HG02763 (cell line): ENCODE results near the gene SLC5A1.

Source experiments
- ATAC-seq: cut with Tn5 transposase; IDR thresholded peaks from one replicate; pipeline ENCODE4 v1.9.1; 2021; ENCODE audit warnings: mild to moderate bottlenecking, moderate library complexity; ENCODE audit not compliant: unreplicated experiment

The SLC5A1 gene

GRCh38 chr22:32050678-32051515 is 7.8 kb downstream of the SLC5A1 start:
- ATAC-seq: no peak

DNA sequence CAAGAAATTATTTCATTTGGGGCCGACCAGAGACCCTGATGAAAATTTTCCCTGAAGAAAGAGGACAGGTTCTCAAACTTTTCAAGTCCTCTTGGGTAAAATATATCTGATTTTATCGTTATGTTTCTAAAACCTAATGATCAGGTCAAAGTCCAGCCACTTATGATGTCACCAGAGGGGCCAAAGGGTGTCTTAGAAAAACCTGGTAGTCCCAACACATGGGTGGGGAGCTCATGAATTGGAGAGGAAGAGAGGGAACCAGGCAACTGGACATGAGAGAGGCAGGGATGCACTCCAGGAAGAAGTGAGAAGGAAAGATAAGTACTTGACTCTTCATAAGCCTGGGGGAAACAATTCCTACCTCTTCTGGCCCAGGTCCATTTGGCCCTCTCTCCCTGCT is 9.2 kb downstream of the SLC5A1 start:
- no peak for ATAC-seq

DNA sequence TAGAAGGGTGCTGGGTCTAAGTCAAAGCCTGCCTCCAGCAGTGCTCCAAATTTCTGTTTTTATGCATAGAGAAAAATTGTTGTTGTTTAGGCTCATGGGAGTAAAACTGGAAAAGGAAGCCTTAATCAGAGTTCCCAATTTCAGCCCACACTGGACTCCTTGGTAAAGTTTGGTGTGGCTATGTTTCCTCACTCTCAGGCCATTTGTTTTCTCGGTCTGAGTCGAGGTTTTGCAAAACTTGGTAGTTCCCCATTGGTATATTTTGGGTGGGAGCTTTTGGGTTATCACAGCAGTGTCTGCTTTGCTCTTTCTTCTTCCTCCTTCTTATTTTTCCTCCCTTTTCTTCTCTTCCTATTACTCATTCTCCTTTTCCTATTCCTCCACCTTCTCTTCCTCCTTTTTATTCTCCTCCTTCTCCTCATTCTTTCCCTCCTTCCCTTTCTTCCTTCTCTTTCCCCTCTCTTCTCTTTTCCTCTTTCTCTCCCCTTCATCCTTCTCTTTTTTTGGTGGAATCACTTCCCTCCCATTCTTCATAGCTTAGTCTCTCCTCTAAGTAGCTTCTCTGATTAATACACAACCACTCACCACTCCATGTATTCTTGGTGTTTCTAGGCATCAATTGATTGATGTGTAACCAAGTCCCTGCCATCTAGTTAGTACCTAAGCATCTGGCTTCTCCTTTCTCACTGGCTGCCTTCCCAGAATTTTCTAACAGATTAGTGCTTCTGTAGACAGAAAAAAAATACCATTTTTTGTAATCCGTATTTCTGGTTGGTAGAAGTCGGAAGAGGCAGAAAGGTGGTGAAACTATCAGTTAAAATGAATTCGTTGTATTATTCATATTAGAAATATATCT is 10.1 kb downstream of the SLC5A1 start:
- ATAC-seq: no peak

DNA sequence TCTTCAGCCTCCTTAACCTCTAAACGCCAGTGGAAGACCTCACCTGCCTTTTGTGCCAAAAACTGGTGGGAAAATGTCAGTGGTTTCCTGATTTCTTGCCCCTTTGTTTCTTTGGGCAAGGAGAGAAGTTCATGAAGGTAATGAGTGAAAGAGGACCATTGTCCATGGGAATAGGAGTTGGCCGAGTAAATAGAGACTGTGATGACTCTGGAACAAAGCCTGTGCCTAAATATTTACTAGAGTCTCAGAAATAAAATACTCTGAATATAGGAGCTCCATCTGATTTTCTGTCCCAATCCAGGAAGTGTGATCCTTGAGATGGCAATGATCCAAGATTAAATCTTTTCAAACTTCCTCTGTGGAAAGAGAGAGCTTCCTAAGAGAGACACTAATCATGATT is 12.0 kb downstream of the SLC5A1 start:
- no peak for ATAC-seq

- no peak for ATAC-seq
Measured at GRCh38 chr22:32058656-32059260, 15.7 kb downstream of the SLC5A1 start.

DNA sequence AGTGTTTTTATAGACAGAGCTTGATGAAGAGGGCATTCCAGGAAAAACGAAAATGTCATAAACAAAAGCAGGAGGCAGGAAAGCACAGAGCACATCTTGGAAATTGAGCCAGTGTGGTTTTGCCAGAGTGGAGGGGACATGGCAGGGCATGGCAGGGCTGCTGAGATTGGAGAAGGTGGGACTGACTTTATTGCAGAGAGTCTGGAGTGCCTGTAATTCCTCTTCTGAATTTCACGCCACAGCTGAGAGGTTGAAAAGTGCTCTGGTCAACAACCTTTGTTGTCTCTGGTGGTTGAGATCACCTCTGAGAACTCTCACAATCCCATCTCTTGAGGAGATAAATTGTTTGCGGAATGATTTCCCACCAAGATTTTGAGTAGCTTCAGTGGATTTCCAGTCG is 16.4 kb downstream of the SLC5A1 start:
- no peak for ATAC-seq

GRCh38 chr22:32063701-32064100 is 20.6 kb downstream of the SLC5A1 start:
- no peak for ATAC-seq

- ATAC-seq: no peak
Measured at GRCh38 chr22:32066820-32067219, 23.8 kb downstream of the SLC5A1 start.

DNA sequence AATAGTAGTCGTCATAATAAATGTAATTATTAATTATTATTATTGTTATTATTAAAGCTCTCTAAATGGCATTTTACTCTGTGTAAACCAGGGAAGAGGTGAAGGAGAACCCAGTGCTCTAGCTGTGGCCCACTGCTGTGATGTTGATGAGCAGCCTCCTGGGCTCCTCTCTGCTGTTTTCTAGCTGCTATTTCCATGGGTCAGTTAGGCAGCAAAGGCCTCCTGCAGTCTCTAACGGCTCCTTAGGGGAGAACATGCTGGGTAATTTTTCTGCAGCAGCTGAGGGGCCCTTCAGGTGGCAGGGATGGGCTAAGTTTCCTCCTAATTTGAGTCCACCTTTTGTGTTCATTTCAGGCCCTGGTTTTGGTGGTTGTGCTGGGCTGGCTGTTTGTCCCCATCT is 24.6 kb downstream of the SLC5A1 start:
- ATAC-seq: no peak

GRCh38 chr22:32069579-32070372 is 26.7 kb downstream of the SLC5A1 start:
- ATAC-seq: no peak

- ATAC-seq: no peak
Measured at GRCh38 chr22:32073262-32073661, 30.2 kb downstream of the SLC5A1 start.

GRCh38 chr22:32073823-32074380 is 30.8 kb downstream of the SLC5A1 start:
- no peak for ATAC-seq

DNA sequence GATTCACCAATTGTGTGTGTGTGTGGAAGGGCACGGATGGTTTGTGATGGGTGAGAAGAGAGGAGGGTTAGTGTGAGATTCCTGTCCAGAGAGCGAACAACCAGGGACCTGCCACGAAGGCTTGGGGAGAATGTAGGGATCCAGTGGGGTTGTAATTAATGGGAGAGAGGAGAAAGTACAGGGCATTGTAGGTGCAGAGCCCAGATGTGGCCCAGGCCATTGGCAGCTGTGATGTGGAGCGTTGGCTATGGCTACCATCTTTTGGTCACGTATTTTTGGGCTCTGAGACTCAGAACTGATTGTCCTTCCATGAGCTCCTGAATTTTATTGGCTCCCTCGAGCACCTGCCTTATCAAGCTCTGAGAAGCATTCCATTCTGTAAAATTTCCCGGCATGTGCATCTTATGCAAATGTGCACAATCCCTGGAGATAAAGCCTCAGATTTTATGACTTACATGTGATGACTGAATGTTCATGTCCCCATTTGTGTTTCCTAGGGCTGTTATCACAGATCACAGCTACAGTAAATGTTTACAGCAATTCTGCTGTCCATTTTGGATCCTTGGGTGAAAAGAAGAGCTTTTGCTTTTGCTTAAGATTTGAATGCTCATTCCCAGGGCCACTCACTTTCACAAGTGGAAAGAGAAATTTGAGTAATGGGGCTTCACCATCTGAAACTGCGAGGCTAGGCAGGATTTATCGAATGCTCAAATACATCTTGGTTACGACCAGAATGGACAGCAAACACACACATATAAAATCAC is 33.1 kb downstream of the SLC5A1 start:
- ATAC-seq: no peak

- ATAC-seq: no peak
Measured at GRCh38 chr22:32076761-32077084, 33.7 kb downstream of the SLC5A1 start.

DNA sequence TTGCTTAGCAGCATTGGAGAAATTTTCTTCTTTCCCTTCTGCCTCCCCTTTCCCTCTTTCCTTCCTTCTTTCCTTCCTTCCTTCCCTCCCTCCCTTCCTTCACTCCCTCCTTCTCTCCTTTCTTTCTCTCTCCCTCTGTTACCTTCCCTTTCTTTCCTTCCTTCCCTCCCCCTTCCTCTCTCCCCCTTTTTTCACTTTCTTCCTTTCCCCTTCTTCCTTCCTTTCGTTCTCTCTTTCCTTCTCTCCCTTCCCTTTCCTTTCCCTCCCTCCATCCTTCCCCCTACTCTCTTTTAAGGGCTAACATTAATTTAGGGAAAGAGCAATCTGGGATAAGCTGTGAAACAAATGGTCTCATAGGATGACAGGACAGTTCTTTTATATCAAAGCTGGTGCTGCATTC is 34.1 kb downstream of the SLC5A1 start:
- ATAC-seq: no peak

DNA sequence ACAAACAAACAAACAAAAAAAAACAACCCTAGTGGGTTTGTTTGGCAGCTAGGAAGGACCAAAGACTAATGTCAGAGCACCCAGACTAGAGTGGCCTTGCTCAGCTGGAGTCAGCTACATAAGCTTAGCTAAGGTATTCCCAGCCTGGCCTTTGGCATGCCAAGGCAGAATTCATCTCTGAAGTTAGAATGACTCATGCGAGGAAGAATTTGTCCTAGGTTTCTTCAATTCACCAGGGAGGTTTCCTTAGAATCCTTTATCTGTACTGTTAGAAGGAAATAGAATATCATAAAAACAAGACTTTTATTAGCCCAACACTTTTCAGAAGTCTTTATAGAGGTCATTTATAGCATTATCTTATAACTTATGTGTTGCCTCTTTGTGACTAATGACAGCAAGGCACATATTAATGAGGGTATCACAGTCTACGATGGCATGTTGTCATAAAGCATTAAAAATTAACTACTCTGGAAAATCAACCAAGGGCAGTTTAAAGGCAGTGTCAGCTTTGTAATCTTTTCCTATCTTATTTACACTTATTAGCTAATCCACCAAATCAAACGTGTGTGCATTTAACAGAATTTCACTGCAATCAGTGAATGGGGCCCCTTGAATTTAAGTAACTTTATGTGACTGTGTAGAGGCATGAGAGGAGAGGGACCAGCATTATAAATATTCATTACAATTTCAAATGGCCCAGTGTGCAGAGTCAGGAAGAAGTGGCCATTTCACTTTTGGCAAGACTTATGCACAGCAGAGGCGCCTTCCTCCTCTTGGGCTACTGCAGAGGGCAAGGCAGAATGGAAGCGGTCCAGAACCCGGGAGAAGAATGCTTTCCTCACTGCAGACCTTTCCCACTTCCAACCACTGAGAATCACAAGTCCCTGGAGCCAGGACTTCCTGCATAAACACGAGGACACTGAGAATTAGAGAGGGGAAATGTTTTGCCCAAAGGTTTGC is 36.3 kb downstream of the SLC5A1 start:
- no peak for ATAC-seq

DNA sequence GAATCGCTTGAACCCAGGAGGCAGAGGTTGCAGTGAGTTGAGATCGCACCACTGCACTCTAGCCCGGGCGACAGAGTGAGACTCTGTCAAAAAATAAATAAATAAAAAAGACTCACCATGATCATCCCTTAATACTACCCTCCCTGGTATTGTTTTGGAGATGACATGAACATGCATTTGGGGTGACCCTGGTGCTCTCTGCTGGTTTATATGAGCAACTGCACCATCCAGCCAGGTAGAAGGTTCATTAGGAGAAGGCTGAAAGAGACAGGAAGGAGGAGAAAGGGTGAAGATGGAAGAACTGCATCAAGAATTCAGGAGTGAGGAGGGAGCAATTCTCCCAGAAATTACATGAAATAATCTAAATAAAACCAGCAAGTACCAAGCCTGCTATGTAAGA is 37.8 kb downstream of the SLC5A1 start:
- no peak for ATAC-seq

GRCh38 chr22:32082331-32082730 is 39.3 kb downstream of the SLC5A1 start:
- no peak for ATAC-seq

GRCh38 chr22:32083000-32083399 is 39.9 kb downstream of the SLC5A1 start:
- no peak for ATAC-seq
